ENCODE measurements around the gene ARHGAP28.

ARHGAP28 gene

GRCh38 chr18:6942742-6943141 lies 213.2 kb downstream of the ARHGAP28 start:
- Histone ChIP-seq H3K4me2 (ENCODE audit: low read length) (no peak overlapping the region), H4K12ac (ENCODE audit: low read depth, low read length) (no peak overlapping the region), H4K8ac (ENCODE audit: low read depth, low read length) (no peak overlapping the region), H3K27ac (ENCODE audit: low read depth, low read length) (no peak overlapping the region), H2AK5ac (ENCODE audit: low read length) (no peak overlapping the region), H3K79me2 (ENCODE audit: control insufficient read depth, insufficient read depth, low read length, poor library complexity) (no peaks in the 10 kb centered on the region), H3K9me3 (ENCODE audit: insufficient read depth, low read depth, low read length) (peaks cover 1% of the 10 kb centered on the region), H3K9ac (ENCODE audit: low read length) (no peak overlapping the region), H4K91ac (ENCODE audit: low read depth, low read length) (no peak overlapping the region), H3K27me3 (ENCODE audit: insufficient read depth, low read length) (no peaks in the 10 kb centered on the region), H2AFZ (ENCODE audit: insufficient read depth, low read length, poor library complexity) (no peak overlapping the region), H2BK12ac (ENCODE audit: low read length) (no peak overlapping the region), H3K36me3 (ENCODE audit: control insufficient read depth in 1 of 2, insufficient read depth in 2 of 2, low read length in 2 of 2) (peaks cover 35 to 49% of the 10 kb centered on the region in 2 experiments), H2BK5ac (ENCODE audit: low read depth, low read length, poor library complexity) (no peak overlapping the region), H2BK120ac (ENCODE audit: insufficient read depth, low read length, poor library complexity) (no peak overlapping the region), H3K18ac (ENCODE audit: low read length) (no peak overlapping the region), H3K4me1 (ENCODE audit: control insufficient read depth in 1 of 2, insufficient read depth in 2 of 2, low read length in 2 of 2) (no peaks in the 10 kb centered on the region), H3K23ac (ENCODE audit: low read length) (no peak overlapping the region), H3K79me1 (ENCODE audit: low read length) (no peaks in the 10 kb centered on the region), H3K14ac (ENCODE audit: low read length) (no peak overlapping the region), H3K4ac (ENCODE audit: low read depth, low read length) (no peak overlapping the region), H3K4me3 (ENCODE audit: low read depth, low read length) (no peak overlapping the region)
- WGBS (ENCODE audit: extremely low coverage, insufficient coverage, insufficient read length), result no CpG with 5 or more reads among the region's 3 CpGs
- DNase-seq, result no peak

GRCh38 chr18:6943143-6943542 lies 213.6 kb downstream of the ARHGAP28 start:
- WGBS (ENCODE audit: extremely low coverage, insufficient coverage, insufficient read length), result no CpG with 5 or more reads among the region's 6 CpGs
- Histone ChIP-seq H2BK5ac (ENCODE audit: low read depth, low read length, poor library complexity) (no peak overlapping the region), H3K27ac (ENCODE audit: low read depth, low read length) (no peak overlapping the region), H4K12ac (ENCODE audit: low read depth, low read length) (no peak overlapping the region), H3K27me3 (ENCODE audit: insufficient read depth, low read length) (no peaks in the 10 kb centered on the region), H2AFZ (ENCODE audit: insufficient read depth, low read length, poor library complexity) (no peak overlapping the region), H2BK120ac (ENCODE audit: insufficient read depth, low read length, poor library complexity) (no peak overlapping the region), H3K4me1 (ENCODE audit: control insufficient read depth in 1 of 2, insufficient read depth in 2 of 2, low read length in 2 of 2) (no peaks in the 10 kb centered on the region), H3K9ac (ENCODE audit: low read length) (no peak overlapping the region), H3K14ac (ENCODE audit: low read length) (no peak overlapping the region), H3K79me1 (ENCODE audit: low read length) (no peaks in the 10 kb centered on the region), H3K4me2 (ENCODE audit: low read length) (no peak overlapping the region), H3K23ac (ENCODE audit: low read length) (no peak overlapping the region), H3K36me3 (ENCODE audit: control insufficient read depth in 1 of 2, insufficient read depth in 2 of 2, low read length in 2 of 2) (peaks cover 38 to 53% of the 10 kb centered on the region in 2 experiments), H4K91ac (ENCODE audit: low read depth, low read length) (no peak overlapping the region), H4K8ac (ENCODE audit: low read depth, low read length) (no peak overlapping the region), H3K79me2 (ENCODE audit: control insufficient read depth, insufficient read depth, low read length, poor library complexity) (no peaks in the 10 kb centered on the region), H3K4ac (ENCODE audit: low read depth, low read length) (no peak overlapping the region), H2AK5ac (ENCODE audit: low read length) (no peak overlapping the region), H3K18ac (ENCODE audit: low read length) (no peak overlapping the region), H2BK12ac (ENCODE audit: low read length) (no peak overlapping the region), H3K4me3 (ENCODE audit: low read depth, low read length) (peak overlapping the region; percentile 33), H3K9me3 (ENCODE audit: insufficient read depth, low read depth, low read length) (peaks cover 1% of the 10 kb centered on the region)
- no peak for DNase-seq

- no peak overlapping the region for H4K12ac ChIP-seq (ENCODE audit: low read depth, low read length)
- H3K9me3 ChIP-seq (ENCODE audit: insufficient read depth, low read depth, low read length), result peaks cover 1% of the 10 kb centered on the region
- no peak overlapping the region for H2BK12ac ChIP-seq (ENCODE audit: low read length)
- H3K4me3 ChIP-seq (ENCODE audit: low read depth, low read length), result no peak overlapping the region
- H2AK5ac ChIP-seq (ENCODE audit: low read length), result no peak overlapping the region
- H3K23ac ChIP-seq (ENCODE audit: low read length), result no peak overlapping the region
- H3K79me1 ChIP-seq (ENCODE audit: low read length), result no peaks in the 10 kb centered on the region
- no CpG with 5 or more reads among the region's 10 CpGs for WGBS (ENCODE audit: extremely low coverage, insufficient coverage, insufficient read length)
- no peak overlapping the region for H2AFZ ChIP-seq (ENCODE audit: insufficient read depth, low read length, poor library complexity)
- no peak overlapping the region for H3K9ac ChIP-seq (ENCODE audit: low read length)
- H3K14ac ChIP-seq (ENCODE audit: low read length), result no peak overlapping the region
- H3K36me3 ChIP-seq (ENCODE audit: control insufficient read depth in 1 of 2, insufficient read depth in 2 of 2, low read length in 2 of 2), result peaks cover 47 to 67% of the 10 kb centered on the region in 2 experiments
- H4K8ac ChIP-seq (ENCODE audit: low read depth, low read length), result no peak overlapping the region
- no peak overlapping the region for H2BK5ac ChIP-seq (ENCODE audit: low read depth, low read length, poor library complexity)
- no peaks in the 10 kb centered on the region for H3K4me1 ChIP-seq (ENCODE audit: control insufficient read depth in 1 of 2, insufficient read depth in 2 of 2, low read length in 2 of 2)
- no peak overlapping the region for H3K27ac ChIP-seq (ENCODE audit: low read depth, low read length)
- H2BK120ac ChIP-seq (ENCODE audit: insufficient read depth, low read length, poor library complexity), result no peak overlapping the region
- no peaks in the 10 kb centered on the region for H3K79me2 ChIP-seq (ENCODE audit: control insufficient read depth, insufficient read depth, low read length, poor library complexity)
- no peaks in the 10 kb centered on the region for H3K27me3 ChIP-seq (ENCODE audit: insufficient read depth, low read length)
- H3K4me2 ChIP-seq (ENCODE audit: low read length), result no peak overlapping the region
- no peak for DNase-seq
- no peak overlapping the region for H4K91ac ChIP-seq (ENCODE audit: low read depth, low read length)
- H3K18ac ChIP-seq (ENCODE audit: low read length), result no peak overlapping the region
- H3K4ac ChIP-seq (ENCODE audit: low read depth, low read length), result no peak overlapping the region
Measured at GRCh38 chr18:6947338-6948030, 218.0 kb downstream of the ARHGAP28 start.

- Histone ChIP-seq H3K27me3 (ENCODE audit: insufficient read depth, low read length) (no peaks in the 10 kb centered on the region), H3K14ac (ENCODE audit: low read length) (no peak overlapping the region), H3K23ac (ENCODE audit: low read length) (no peak overlapping the region), H4K12ac (ENCODE audit: low read depth, low read length) (no peak overlapping the region), H4K8ac (ENCODE audit: low read depth, low read length) (no peak overlapping the region), H3K79me2 (ENCODE audit: control insufficient read depth, insufficient read depth, low read length, poor library complexity) (no peaks in the 10 kb centered on the region), H2BK120ac (ENCODE audit: insufficient read depth, low read length, poor library complexity) (no peak overlapping the region), H3K79me1 (ENCODE audit: low read length) (no peaks in the 10 kb centered on the region), H3K4me3 (ENCODE audit: low read depth, low read length) (no peak overlapping the region), H3K27ac (ENCODE audit: low read depth, low read length) (no peak overlapping the region), H2BK12ac (ENCODE audit: low read length) (no peak overlapping the region), H3K4me1 (ENCODE audit: control insufficient read depth in 1 of 2, insufficient read depth in 2 of 2, low read length in 2 of 2) (no peaks in the 10 kb centered on the region), H3K4me2 (ENCODE audit: low read length) (no peak overlapping the region), H3K9ac (ENCODE audit: low read length) (no peak overlapping the region), H2BK5ac (ENCODE audit: low read depth, low read length, poor library complexity) (no peak overlapping the region), H2AK5ac (ENCODE audit: low read length) (no peak overlapping the region), H3K36me3 (ENCODE audit: control insufficient read depth in 1 of 2, insufficient read depth in 2 of 2, low read length in 2 of 2) (peaks cover 51 to 72% of the 10 kb centered on the region in 2 experiments), H3K18ac (ENCODE audit: low read length) (no peak overlapping the region), H3K9me3 (ENCODE audit: insufficient read depth, low read depth, low read length) (no peaks in the 10 kb centered on the region), H2AFZ (ENCODE audit: insufficient read depth, low read length, poor library complexity) (no peak overlapping the region), H3K4ac (ENCODE audit: low read depth, low read length) (no peak overlapping the region), H4K91ac (ENCODE audit: low read depth, low read length) (no peak overlapping the region)
- DNase-seq, result peak in 1 of 2 donors; percentile 37
- WGBS (ENCODE audit: extremely low coverage, insufficient coverage, insufficient read length), result no CpG with 5 or more reads among the region's 16 CpGs
Measured at GRCh38 chr18:6948281-6949055, 219.0 kb downstream of the ARHGAP28 start.

All from trophoblast cell (in vitro differentiated cells and primary cell).